GM12801 (cell line): Measurements from ENCODE around the gene PAIP1.

Experiments used
- CTCF ChIP-seq: IDR thresholded peaks from one replicate; pipeline ENCODE4 v1.5.1; 2011; ENCODE audit warnings: control low read depth; ENCODE audit not compliant: insufficient read length; ENCODE audit errors: extremely low read depth

Gene PAIP1

GRCh38 chr5:43581398-43581797 is 24.5 kb upstream of the PAIP1 start:
- no peak for TF ChIP-seq CTCF

DNA sequence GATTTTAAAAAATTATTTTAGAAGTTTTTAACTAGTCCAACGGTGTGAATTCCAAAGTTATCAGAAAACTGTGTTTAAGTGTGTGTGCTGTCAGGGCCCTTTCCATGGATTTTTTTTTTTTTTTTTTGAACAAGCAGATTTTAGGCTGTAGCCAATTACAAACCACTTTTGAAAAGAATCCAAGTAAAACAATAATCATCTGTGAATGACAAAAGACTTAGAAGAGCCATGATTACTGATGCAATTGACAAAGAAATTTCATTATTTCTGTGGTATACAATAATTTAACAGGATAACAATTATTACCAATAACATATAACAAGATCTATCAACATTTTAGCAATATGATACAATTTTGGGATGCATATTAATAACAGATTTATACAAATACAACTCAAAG is 16.2 kb upstream of the PAIP1 start:
- TF ChIP-seq CTCF = no peak

GRCh38 chr5:43572357-43572756 is 15.5 kb upstream of the PAIP1 start:
- TF ChIP-seq CTCF = no peak

DNA sequence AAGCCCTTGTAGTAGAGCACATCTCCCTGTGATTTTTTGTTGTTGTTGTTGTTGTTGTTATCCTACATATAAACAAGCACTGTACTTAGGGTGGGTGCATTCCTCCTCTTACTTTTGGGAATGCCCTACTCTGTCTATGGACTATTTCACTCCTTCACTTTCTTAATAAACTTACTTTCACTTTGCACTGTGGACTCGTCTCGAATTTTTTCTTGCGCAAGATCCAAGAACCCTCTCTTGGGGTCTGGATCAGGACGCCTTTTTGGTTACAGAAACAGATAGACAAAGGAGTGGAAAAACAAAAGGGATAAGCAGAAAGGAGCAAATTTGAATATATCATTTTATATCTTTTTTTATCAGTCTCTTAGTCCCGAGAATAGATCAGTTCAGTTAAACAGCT is 14.4 kb upstream of the PAIP1 start:
- no peak for TF ChIP-seq CTCF

DNA sequence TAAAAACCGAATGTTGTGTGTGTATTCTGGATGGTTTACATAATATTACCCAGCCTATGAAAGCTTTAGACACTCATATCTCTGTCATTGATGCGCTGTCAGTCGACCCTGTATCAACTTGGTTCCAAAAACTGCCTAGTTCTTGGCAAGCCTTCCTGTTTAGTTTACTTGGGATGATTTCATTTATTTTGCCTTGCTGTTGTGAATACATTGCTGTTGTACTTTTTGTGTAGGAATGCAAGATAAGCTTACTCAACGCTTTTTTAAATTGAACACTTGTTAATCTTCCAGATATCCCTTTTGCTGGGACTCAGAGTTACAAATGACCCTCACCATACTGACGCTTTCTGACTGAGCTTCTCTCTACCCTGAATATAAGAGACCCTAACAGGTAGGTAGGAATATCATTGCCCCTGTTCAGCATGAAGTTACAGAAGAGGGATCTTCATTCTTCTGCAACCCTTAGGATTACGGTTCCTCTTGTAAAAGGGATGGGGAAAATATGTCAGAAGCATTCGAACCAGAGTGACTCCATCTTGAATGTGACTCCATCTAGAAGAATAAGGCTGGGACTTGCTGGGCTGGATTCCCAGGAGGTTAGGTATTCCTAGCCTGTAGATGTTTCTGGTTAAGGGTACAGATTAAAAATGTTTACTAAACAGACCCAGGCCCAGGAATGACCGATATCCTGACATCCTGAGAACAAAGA is 13.7 kb upstream of the PAIP1 start:
- no peak for TF ChIP-seq CTCF

GRCh38 chr5:43569236-43569746 is 12.4 kb upstream of the PAIP1 start:
- no peak for TF ChIP-seq CTCF

- no peak for TF ChIP-seq CTCF
These were observed 11.1 kb upstream of the PAIP1 start for GRCh38 chr5:43567967-43568366.
